Measurements from ENCODE around the gene NCCRP1. TPM values are rescaled to one million over a fixed set of nuclear protein-coding genes. Genes with fewer than 3 reads are reported as not detected.

The NCCRP1 gene
- polyA plus RNA-seq, 1 of the 3 experiments (the other 2 are of a cell fraction), result not detected

DNA sequence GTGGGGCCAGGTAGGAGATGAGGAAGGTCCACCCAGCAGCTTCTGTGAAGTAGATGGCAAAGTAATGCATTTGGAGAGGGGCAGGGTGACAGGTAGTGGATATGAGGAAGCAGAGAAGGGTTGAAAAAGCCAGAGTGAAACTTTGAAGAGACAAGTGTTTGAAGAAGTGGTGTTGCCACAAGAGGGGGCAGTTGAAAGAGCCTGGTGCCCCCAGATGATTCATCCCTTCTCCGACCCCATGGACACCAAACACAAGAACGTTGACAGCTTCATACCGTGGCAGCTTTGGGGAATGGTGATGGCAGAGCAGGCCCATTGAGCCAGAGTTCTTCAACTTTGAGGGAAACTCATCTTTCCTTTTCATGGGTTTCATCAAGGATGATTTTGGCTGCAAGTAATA, 28.1 kb downstream of the NCCRP1 start (continued):
- TF ChIP-seq, protein P1, sequence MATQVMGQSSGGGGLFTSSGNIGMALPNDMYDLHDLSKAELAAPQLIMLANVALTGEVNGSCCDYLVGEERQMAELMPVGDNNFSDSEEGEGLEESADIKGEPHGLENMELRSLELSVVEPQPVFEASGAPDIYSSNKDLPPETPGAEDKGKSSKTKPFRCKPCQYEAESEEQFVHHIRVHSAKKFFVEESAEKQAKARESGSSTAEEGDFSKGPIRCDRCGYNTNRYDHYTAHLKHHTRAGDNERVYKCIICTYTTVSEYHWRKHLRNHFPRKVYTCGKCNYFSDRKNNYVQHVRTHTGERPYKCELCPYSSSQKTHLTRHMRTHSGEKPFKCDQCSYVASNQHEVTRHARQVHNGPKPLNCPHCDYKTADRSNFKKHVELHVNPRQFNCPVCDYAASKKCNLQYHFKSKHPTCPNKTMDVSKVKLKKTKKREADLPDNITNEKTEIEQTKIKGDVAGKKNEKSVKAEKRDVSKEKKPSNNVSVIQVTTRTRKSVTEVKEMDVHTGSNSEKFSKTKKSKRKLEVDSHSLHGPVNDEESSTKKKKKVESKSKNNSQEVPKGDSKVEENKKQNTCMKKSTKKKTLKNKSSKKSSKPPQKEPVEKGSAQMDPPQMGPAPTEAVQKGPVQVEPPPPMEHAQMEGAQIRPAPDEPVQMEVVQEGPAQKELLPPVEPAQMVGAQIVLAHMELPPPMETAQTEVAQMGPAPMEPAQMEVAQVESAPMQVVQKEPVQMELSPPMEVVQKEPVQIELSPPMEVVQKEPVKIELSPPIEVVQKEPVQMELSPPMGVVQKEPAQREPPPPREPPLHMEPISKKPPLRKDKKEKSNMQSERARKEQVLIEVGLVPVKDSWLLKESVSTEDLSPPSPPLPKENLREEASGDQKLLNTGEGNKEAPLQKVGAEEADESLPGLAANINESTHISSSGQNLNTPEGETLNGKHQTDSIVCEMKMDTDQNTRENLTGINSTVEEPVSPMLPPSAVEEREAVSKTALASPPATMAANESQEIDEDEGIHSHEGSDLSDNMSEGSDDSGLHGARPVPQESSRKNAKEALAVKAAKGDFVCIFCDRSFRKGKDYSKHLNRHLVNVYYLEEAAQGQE (IDR thresholded peaks at IDR 0.05; ENCODE audit: low read depth, low read length), result no peak
- TF ChIP-seq, protein P2, sequence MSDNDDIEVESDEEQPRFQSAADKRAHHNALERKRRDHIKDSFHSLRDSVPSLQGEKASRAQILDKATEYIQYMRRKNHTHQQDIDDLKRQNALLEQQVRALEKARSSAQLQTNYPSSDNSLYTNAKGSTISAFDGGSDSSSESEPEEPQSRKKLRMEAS (IDR thresholded peaks at IDR 0.05; ENCODE audit: low read depth), result no peak
- TF ChIP-seq, protein P3, sequence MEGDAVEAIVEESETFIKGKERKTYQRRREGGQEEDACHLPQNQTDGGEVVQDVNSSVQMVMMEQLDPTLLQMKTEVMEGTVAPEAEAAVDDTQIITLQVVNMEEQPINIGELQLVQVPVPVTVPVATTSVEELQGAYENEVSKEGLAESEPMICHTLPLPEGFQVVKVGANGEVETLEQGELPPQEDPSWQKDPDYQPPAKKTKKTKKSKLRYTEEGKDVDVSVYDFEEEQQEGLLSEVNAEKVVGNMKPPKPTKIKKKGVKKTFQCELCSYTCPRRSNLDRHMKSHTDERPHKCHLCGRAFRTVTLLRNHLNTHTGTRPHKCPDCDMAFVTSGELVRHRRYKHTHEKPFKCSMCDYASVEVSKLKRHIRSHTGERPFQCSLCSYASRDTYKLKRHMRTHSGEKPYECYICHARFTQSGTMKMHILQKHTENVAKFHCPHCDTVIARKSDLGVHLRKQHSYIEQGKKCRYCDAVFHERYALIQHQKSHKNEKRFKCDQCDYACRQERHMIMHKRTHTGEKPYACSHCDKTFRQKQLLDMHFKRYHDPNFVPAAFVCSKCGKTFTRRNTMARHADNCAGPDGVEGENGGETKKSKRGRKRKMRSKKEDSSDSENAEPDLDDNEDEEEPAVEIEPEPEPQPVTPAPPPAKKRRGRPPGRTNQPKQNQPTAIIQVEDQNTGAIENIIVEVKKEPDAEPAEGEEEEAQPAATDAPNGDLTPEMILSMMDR (IDR thresholded peaks at IDR 0.05), result no peak

DNA sequence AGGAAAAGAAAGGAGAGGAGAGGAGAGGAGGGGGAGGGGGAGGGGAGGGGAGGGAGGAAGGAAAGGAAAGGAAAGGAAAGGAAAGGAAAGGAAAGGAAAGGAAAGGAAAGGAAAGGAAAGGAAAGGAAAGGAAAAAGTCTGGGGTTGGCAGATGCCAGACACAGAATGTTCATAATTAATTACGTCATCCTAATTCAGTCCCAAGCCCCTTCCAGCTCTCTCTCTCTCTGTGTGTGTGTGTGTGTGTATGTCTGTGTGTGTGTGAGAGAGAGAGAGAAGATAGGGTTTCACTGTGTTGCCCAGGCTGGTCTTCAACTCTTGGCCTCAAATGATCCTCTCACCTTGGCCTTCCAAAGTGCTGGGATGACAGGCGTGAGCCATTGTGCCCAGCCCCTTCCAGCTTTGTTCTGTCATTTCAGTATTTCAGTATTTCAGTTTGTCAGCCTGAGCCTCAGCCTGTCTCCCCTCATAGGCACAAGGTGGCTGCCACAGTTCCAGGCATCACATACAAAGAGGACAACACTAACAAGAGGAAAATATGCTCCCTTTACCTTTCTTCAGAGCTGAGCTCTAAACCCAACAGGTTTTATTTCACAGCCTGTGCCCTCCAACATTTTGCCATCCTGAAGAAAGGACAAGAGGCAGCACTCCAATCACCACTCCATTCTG, 33.5 kb downstream of the NCCRP1 start:
- CTCF ChIA-PET, result no interaction called here
- WGBS (ENCODE audit: low lambda C conversion rate), result 14% methylated on average over 2 of the region's 2 CpGs
- DNase-seq, result no peak
- Histone ChIP-seq H3F3A (replicated peaks; ENCODE audit: insufficient read depth) (no peaks in the 10 kb centered on the region), H3K27me3 (ENCODE audit: insufficient read depth) (no peaks in the 10 kb centered on the region), H3K27ac (ENCODE audit: low read depth in 2 of 2, low read length in 1 of 2) (no peak overlapping the region), H3K9me3 (no peaks in the 10 kb centered on the region), H3K79me2 (ENCODE audit: insufficient read depth) (no peaks in the 10 kb centered on the region), H2AFZ (ENCODE audit: low read depth) (no peak overlapping the region), H3K4me2 (no peak overlapping the region), H3K9ac (no peak overlapping the region), H4K20me1 (ENCODE audit: insufficient read depth) (no peaks in the 10 kb centered on the region), H3K9me2 (no peaks in the 10 kb centered on the region), H3K4me3 (ENCODE audit: low read depth in 2 of 2, low read length in 1 of 2) (no peak overlapping the region), H3K4me1 (ENCODE audit: control insufficient read depth in 1 of 2, insufficient read depth in 2 of 2, low read depth in 1 of 2, low read length in 1 of 2) (no peaks in the 10 kb centered on the region), H3K36me3 (replicated peaks in 1 of 2; ENCODE audit: control insufficient read depth in 1 of 2, insufficient read depth in 2 of 2, low read length in 1 of 2) (no peaks in the 10 kb centered on the region)
- no peak for TF ChIP-seq NRF1 (IDR thresholded peaks at IDR 0.05; ENCODE audit: low read depth, low read length)
- POLR2A ChIA-PET, result no interaction called here

DNA sequence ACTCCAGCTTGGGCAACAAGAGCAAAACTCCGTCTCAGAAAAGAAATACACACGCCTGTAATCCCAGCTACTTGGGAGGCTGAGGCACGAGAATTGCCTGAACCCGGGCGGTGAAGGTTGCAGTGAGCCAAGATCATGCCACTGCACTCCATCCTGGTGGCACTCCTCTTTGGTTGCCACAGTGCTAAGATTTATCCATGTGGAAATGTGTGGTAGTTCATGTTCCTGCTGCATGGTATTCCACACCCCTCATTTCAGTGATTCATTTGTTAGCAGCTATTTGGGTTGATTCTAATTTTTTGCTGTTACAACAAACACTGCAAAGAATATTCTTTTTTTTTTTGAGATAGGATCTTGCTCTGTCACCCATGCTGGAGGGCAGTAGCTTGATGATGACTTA, 35.9 kb downstream of the NCCRP1 start:
- no peak overlapping the region for H3K27ac ChIP-seq (ENCODE audit: low read depth in 2 of 2, low read length in 1 of 2)
- ChIA-PET POLR2A (no interaction called here), CTCF (no interaction called here)
- no peaks in the 10 kb centered on the region for H4K20me1 ChIP-seq (ENCODE audit: insufficient read depth)
- H3K9ac ChIP-seq, result no peak overlapping the region
- no peak for DNase-seq
- no peaks in the 10 kb centered on the region for H3K9me2 ChIP-seq
- WGBS (ENCODE audit: low lambda C conversion rate), result 41% methylated on average over 5 of the region's 5 CpGs
- H3K79me2 ChIP-seq (ENCODE audit: insufficient read depth), result no peaks in the 10 kb centered on the region
- no peak overlapping the region for H2AFZ ChIP-seq (ENCODE audit: low read depth)
- H3K9me3 ChIP-seq, result no peaks in the 10 kb centered on the region
- no peaks in the 10 kb centered on the region for H3K27me3 ChIP-seq (ENCODE audit: insufficient read depth)
- TF ChIP-seq, protein P4, sequence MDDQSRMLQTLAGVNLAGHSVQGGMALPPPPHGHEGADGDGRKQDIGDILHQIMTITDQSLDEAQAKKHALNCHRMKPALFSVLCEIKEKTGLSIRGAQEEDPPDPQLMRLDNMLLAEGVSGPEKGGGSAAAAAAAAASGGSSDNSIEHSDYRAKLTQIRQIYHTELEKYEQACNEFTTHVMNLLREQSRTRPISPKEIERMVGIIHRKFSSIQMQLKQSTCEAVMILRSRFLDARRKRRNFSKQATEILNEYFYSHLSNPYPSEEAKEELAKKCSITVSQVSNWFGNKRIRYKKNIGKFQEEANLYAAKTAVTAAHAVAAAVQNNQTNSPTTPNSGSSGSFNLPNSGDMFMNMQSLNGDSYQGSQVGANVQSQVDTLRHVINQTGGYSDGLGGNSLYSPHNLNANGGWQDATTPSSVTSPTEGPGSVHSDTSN (IDR thresholded peaks at IDR 0.05), result no peak
- TF ChIP-seq RCOR1 (IDR thresholded peaks at IDR 0.05; ENCODE audit: low read length) (no peak), POLR2AphosphoS5 (IDR thresholded peaks at IDR 0.05; ENCODE audit: low read depth, low read length) (no peak), MEF2A (IDR thresholded peaks at IDR 0.05; ENCODE audit: borderline replicate concordance, low read depth) (no peak), TCF12 (IDR thresholded peaks at IDR 0.05) (no peak), NFIC (IDR thresholded peaks at IDR 0.05; ENCODE audit: borderline replicate concordance) (no peak), TEAD4 (IDR thresholded peaks at IDR 0.05; ENCODE audit: borderline replicate concordance, insufficient read depth) (no peak)
- TF ChIP-seq, protein P2 (IDR thresholded peaks at IDR 0.05; ENCODE audit: low read depth), result no peak
- H3K4me1 ChIP-seq (ENCODE audit: control insufficient read depth in 1 of 2, insufficient read depth in 2 of 2, low read depth in 1 of 2, low read length in 1 of 2), result no peaks in the 10 kb centered on the region
- H3K4me3 ChIP-seq (ENCODE audit: low read depth in 2 of 2, low read length in 1 of 2), result no peak overlapping the region
- H3K4me2 ChIP-seq, result no peak overlapping the region
- H3K36me3 ChIP-seq (replicated peaks in 1 of 2; ENCODE audit: control insufficient read depth in 1 of 2, insufficient read depth in 2 of 2, low read length in 1 of 2), result no peaks in the 10 kb centered on the region
- no peaks in the 10 kb centered on the region for H3F3A ChIP-seq (replicated peaks; ENCODE audit: insufficient read depth)
